Motor neuron (in vitro differentiated cells): ENCODE data around the gene TM4SF20. TPM values are rescaled to one million over a fixed set of nuclear protein-coding genes. Genes with fewer than 3 reads are reported as not detected.

Source experiments
- ATAC-seq, 8 experiments: fragments of 200-7000 bp; cut with Tn5 transposase; replicated peaks in 6 of 8; 2 replicates each; pipeline ENCODE4 v1.8.0; 2021; ENCODE audit warnings: mild to moderate bottlenecking in 8 of 8, moderate library complexity in 8 of 8
- H3K27ac ChIP-seq, 2 donors: fragments of 250-450 bp; sonication (Bioruptor Pico); 2 replicates each; pipeline ENCODE4 v1.9.0; 2021; ENCODE audit warnings: antibody characterized with exemption in 2 of 2, mild to moderate bottlenecking in 2 of 2, moderate library complexity in 1 of 2
- H3K4me1 ChIP-seq, 2 donors: fragments of 250-450 bp; sonication (Bioruptor Pico); replicated peaks in 1 of 2; 2 replicates each; pipeline ENCODE4 v1.6.1; 2021; ENCODE audit warnings: antibody characterized with exemption in 2 of 2, mild to moderate bottlenecking in 2 of 2, moderate library complexity in 1 of 2
- H3K4me3 ChIP-seq, 5 donors: fragments of 250-450 bp; sonication (Bioruptor Pico); 2 replicates each; pipeline ENCODE4 v1.9.0; 2021; ENCODE audit warnings: antibody characterized with exemption in 5 of 5, mild to moderate bottlenecking in 5 of 5, moderate library complexity in 4 of 5
- WGBS, 10 experiments: fragments of 450-650 bp; shearing (Covaris generic); methylation state at CpG; one replicate each; pipeline ENCODE4 v1.0.0; 2022; 5-methylcytosine and 5-hydroxymethylcytosine counted together
- in situ Hi-C, 9 experiments: fragments of 400-800 bp; cut with MboI; loops; one replicate each; pipeline ENCODE4 v1.15.0; 2021; ENCODE audit warnings: low sequenced_read_pairs in 9 of 9, low pct_unique_long_range_greater_than_20kb in 2 of 9; ENCODE audit not compliant: unreplicated experiment in 9 of 9
- total RNA-seq, 8 experiments: library from RNA; unstranded; fragments of 300-600 nt; gene quantifications; 2 replicates each; pipeline versions ENCODE4 v1.2.3 to v1.2.4, GENCODE V29; 2022

TM4SF20 gene
- total RNA-seq, 8 experiments from 2014 or later, result 0.15 to 0.59 (median 0.33) TPM; not detected in 1

- Histone ChIP-seq H3K27ac (no peak overlapping the region), H3K4me3 (no peak overlapping the region), H3K4me1 (peaks cover 7 to 8% of the 10 kb centered on the region in 2 donors)
- ATAC-seq, result no peak
- in situ Hi-C loops, result loop anchor here in 6 of 9 experiments (25.0 kb wide), 2 partner anchors 352 to 452 kb away; partner anchors contain the start of gene DAW1 (in 1 of the 6)
- WGBS, 10 experiments, result 40 to 100% (median 79%) methylated on average over 1 to 3 of the region's 3 CpGs
These were observed 31.1 kb upstream of the TM4SF20 start for GRCh38 chr2:227410191-227410590.

DNA sequence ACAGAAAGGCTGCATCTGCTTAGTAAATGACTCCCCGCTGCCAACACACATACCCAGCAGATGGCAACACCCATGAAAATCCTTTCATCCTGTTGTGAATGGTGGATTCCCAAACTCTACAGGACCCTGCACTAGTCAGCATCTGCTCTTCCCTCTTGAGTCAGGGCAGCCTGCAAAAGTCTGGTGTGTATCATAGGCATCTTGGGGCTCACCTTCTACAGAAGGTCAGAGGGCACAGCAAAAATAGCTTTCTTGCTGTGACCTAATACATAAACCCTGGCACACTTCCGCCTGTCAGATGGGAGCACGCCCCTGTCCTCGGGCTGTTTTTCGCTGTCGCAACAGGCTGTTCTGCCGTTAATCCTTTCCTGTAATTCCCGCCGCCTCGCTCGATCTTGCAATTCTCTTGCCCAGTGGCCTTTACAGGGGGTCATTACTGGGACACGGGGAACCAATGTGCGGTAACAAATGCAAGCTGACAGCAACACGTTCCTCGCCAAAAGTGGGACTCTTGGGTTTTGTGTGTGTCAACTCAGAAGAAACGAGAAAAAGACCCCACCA is 28.6 kb upstream of the TM4SF20 start:
- H3K27ac ChIP-seq, result no peak overlapping the region
- H3K4me1 ChIP-seq, result peaks cover 7 to 8% of the 10 kb centered on the region in 2 donors
- no peak overlapping the region for H3K4me3 ChIP-seq
- in situ Hi-C loops, result loop anchor here in 6 of 9 experiments (10.0 to 25.0 kb wide), 3 partner anchors 247 to 455 kb away; partner anchors contain the start of gene DAW1 (in 1 of the 6)
- WGBS, 10 experiments, result 8 to 100% (median 88%) methylated on average over 1 to 9 of the region's 16 CpGs; no CpG with 5 or more reads in 4 of the 10 experiments
- ATAC-seq, result peak in 1 of 8 experiments; percentile 60

- peak; percentile 63 to 96 (median 90) for ATAC-seq
- Histone ChIP-seq H3K4me1 (peaks cover 7 to 8% of the 10 kb centered on the region in 2 donors), H3K4me3 (no peak overlapping the region), H3K27ac (no peak overlapping the region)
- 0 to 60% (median 13%) methylated on average over 1 to 7 of the region's 7 CpGs for WGBS, 10 experiments
- in situ Hi-C loops, result loop anchor here in 6 of 9 experiments (10.0 to 25.0 kb wide), 3 partner anchors 248 to 456 kb away; partner anchors contain the start of gene DAW1 (in 1 of the 6)
These were observed 27.3 kb upstream of the TM4SF20 start for GRCh38 chr2:227406177-227407031.

GRCh38 chr2:227404585-227405271 is 25.6 kb upstream of the TM4SF20 start:
- Histone ChIP-seq H3K4me1 (peaks cover 7 to 8% of the 10 kb centered on the region in 2 donors), H3K27ac (no peak overlapping the region), H3K4me3 (no peak overlapping the region)
- WGBS, 10 experiments, result 33 to 100% (median 83%) methylated on average over 1 to 3 of the region's 4 CpGs; no CpG with 5 or more reads in 1 of the 10 experiments
- ATAC-seq, result no peak
- in situ Hi-C loops, result loop anchor here in 6 of 9 experiments (10.0 to 25.0 kb wide), 3 partner anchors 250 to 458 kb away; partner anchors contain the start of gene DAW1 (in 1 of the 6)

DNA sequence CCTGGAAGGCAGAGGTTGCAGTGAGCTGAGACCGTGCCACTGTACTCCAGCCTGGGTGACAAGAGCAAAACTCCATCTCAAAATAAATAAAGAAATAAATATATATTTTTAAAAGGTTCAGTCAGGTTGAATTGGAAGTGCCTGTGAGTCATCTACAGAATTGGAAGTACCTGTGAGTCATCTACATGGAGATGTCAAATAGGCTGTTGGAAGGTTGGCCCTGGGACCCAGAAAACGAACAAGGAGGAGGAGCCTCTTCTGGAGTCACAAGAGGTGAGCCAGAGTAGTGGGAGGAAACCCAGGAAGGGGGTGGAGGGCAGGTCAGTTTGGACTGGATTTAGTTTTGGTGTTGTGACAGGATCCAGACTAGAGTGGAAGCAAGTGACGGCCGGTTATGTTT is 23.9 kb upstream of the TM4SF20 start:
- Histone ChIP-seq H3K27ac (no peak overlapping the region), H3K4me3 (no peak overlapping the region), H3K4me1 (peaks cover 7 to 8% of the 10 kb centered on the region in 2 donors)
- in situ Hi-C loops, result loop anchor here in 6 of 9 experiments (10.0 to 25.0 kb wide), 3 partner anchors 252 to 459 kb away; partner anchors contain the start of gene DAW1 (in 1 of the 6)
- 50 to 100% (median 63%) methylated on average over 1 to 4 of the region's 4 CpGs; no CpG with 5 or more reads in 5 of the 10 experiments for WGBS, 10 experiments
- no peak for ATAC-seq

- Histone ChIP-seq H3K4me1 (peaks cover 7 to 8% of the 10 kb centered on the region in 2 donors), H3K27ac (no peak overlapping the region), H3K4me3 (no peak overlapping the region)
- in situ Hi-C loops, result loop anchor here in 6 of 9 experiments (10.0 to 25.0 kb wide), 3 partner anchors 252 to 460 kb away; partner anchors contain the start of gene DAW1 (in 1 of the 6)
- no peak for ATAC-seq
These were observed 23.2 kb upstream of the TM4SF20 start for GRCh38 chr2:227402321-227402720.

- 63 to 100% (median 100%) methylated on average over 2 of the region's 2 CpGs; no CpG with 5 or more reads in 7 of the 10 experiments for WGBS, 10 experiments
- ATAC-seq, result no peak
- Histone ChIP-seq H3K4me3 (no peak overlapping the region), H3K4me1 (peaks cover 3 to 4% of the 10 kb centered on the region in 2 donors), H3K27ac (no peak overlapping the region)
- in situ Hi-C loops, result loop anchor here in 6 of 9 experiments (10.0 to 25.0 kb wide), 3 partner anchors 253 to 461 kb away; partner anchors contain the start of gene DAW1 (in 1 of the 6)
These were observed 22.4 kb upstream of the TM4SF20 start for GRCh38 chr2:227401550-227401949.

GRCh38 chr2:227398684-227399670 is 19.9 kb upstream of the TM4SF20 start:
- 50 to 100% (median 88%) methylated on average over 1 to 4 of the region's 4 CpGs; no CpG with 5 or more reads in 1 of the 10 experiments for WGBS, 10 experiments
- no peaks in the 10 kb centered on the region for H3K4me1 ChIP-seq
- H3K27ac ChIP-seq, result no peak overlapping the region
- no peak for ATAC-seq
- in situ Hi-C loops, result no loop called here
- no peak overlapping the region for H3K4me3 ChIP-seq

GRCh38 chr2:227397562-227397961 is 18.5 kb upstream of the TM4SF20 start:
- H3K4me1 ChIP-seq, result peaks cover 0 to 3% of the 10 kb centered on the region in 2 donors
- no peak overlapping the region for H3K4me3 ChIP-seq
- in situ Hi-C loops, result no loop called here
- 30 to 100% (median 78%) methylated on average over 1 to 4 of the region's 4 CpGs; no CpG with 5 or more reads in 4 of the 10 experiments for WGBS, 10 experiments
- no peak for ATAC-seq
- H3K27ac ChIP-seq, result no peak overlapping the region

DNA sequence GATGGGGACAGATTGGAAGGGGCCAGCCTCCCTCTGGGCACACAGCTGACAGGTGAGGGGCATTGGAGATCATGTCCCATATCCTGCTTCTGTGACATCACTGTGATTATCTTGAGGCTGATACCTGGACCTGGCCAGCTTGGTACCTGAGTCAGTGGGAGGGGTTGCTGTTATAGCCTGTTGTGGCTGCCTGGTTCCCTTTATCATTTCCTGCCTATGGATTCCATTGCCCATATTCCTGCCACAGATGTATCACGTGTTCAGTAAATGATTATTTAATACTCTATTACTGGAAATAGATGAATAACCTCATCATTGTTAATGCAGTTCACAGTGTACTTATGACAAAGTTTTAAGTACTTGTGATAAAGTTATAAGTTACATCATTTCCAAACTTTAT is 16.4 kb upstream of the TM4SF20 start:
- 56 to 100% methylated on average over 1 of the region's 1 CpG; no CpG with 5 or more reads in 8 of the 10 experiments for WGBS, 10 experiments
- Histone ChIP-seq H3K4me3 (no peak overlapping the region), H3K4me1 (peaks cover 0 to 3% of the 10 kb centered on the region in 2 donors), H3K27ac (no peak overlapping the region)
- in situ Hi-C loops, result no loop called here
- ATAC-seq, result peak in 1 of 8 experiments; percentile 46

- 0 to 100% (median 57%) methylated on average over 1 to 2 of the region's 2 CpGs; no CpG with 5 or more reads in 5 of the 10 experiments for WGBS, 10 experiments
- in situ Hi-C loops, result no loop called here
- Histone ChIP-seq H3K27ac (no peak overlapping the region), H3K4me1 (peaks cover 0 to 3% of the 10 kb centered on the region in 2 donors), H3K4me3 (no peak overlapping the region)
- ATAC-seq, result no peak
These were observed 15.3 kb upstream of the TM4SF20 start for GRCh38 chr2:227394401-227394800.
